Skin epidermis (tissue), 12 donors: ENCODE data around the gene TDRD7.
"Not testable (repeated sequence)": the region's sequence is repeated elsewhere in the genome, so short reads cannot be mapped to it uniquely, and the experiment has no call there.

Experiments
- H3K27ac ChIP-seq, 21 experiments: fragments of 200-600 bp; sonication (generic) in 11 of 21; one replicate each; pipeline ENCODE4 v1.5.0; 2020; ENCODE audit warnings: mild to moderate bottlenecking in 3 of 21, inconsistent platforms in 2 of 21, moderate library complexity in 2 of 21
- H3K4me3 ChIP-seq, 7 experiments: fragments of 200-600 bp; sonication (generic) in 2 of 7; one replicate each; pipeline ENCODE4 v1.5.0; 2020; ENCODE audit warnings: inconsistent platforms in 2 of 7, mild to moderate bottlenecking in 2 of 7, moderate library complexity in 1 of 7

Gene TDRD7

GRCh38 chr9:97418880-97419279, 7.0 kb downstream of the TDRD7 start:
- Histone ChIP-seq H3K27ac (no peak overlapping the region), H3K4me3 (no peak overlapping the region)

- Histone ChIP-seq H3K4me3 (no peak overlapping the region), H3K27ac (no peak overlapping the region)
Observed at GRCh38 chr9:97419309-97419867, 7.5 kb downstream of the TDRD7 start.

GRCh38 chr9:97425336-97425972, 13.6 kb downstream of the TDRD7 start:
- no peak overlapping the region for H3K4me3 ChIP-seq

GRCh38 chr9:97425973-97426336, 14.1 kb downstream of the TDRD7 start:
- Histone ChIP-seq H3K4me3 (no peak overlapping the region), H3K27ac (no peak overlapping the region)

More at GRCh38 chr9:97425336-97425972, 13.6 kb downstream of the TDRD7 start:
- no peak overlapping the region for H3K27ac ChIP-seq

GRCh38 chr9:97427885-97428284, 16.0 kb downstream of the TDRD7 start:
- Histone ChIP-seq H3K4me3 (no peak overlapping the region), H3K27ac (no peak overlapping the region)

- Histone ChIP-seq H3K4me3 (no peak overlapping the region), H3K27ac (no peak overlapping the region)
Observed at GRCh38 chr9:97430316-97431043, 18.6 kb downstream of the TDRD7 start.

- Histone ChIP-seq H3K4me3 (no peak overlapping the region), H3K27ac (no peak overlapping the region)
Observed at GRCh38 chr9:97431044-97431441, 19.1 kb downstream of the TDRD7 start.

- Histone ChIP-seq H3K27ac (no peak overlapping the region), H3K4me3 (no peak overlapping the region)
Observed at GRCh38 chr9:97431549-97432143, 19.8 kb downstream of the TDRD7 start.

GRCh38 chr9:97437051-97437600, 25.2 kb downstream of the TDRD7 start:
- no peak overlapping the region for H3K4me3 ChIP-seq
- H3K27ac ChIP-seq: no peak overlapping the region

- Histone ChIP-seq H3K4me3 (no peak overlapping the region), H3K27ac (no peak overlapping the region)
Observed at GRCh38 chr9:97438257-97438656, 26.4 kb downstream of the TDRD7 start.

- H3K27ac ChIP-seq: no peak overlapping the region
Observed at GRCh38 chr9:97438666-97439065, 26.8 kb downstream of the TDRD7 start.

GRCh38 chr9:97440160-97440559, 28.3 kb downstream of the TDRD7 start:
- no peak overlapping the region for H3K27ac ChIP-seq
- H3K4me3 ChIP-seq: no peak overlapping the region

More at GRCh38 chr9:97438666-97439065, 26.8 kb downstream of the TDRD7 start:
- H3K4me3 ChIP-seq: no peak overlapping the region

- H3K27ac ChIP-seq: no peak overlapping the region
- H3K4me3 ChIP-seq: no peak overlapping the region
Observed at GRCh38 chr9:97441729-97442128, 29.8 kb downstream of the TDRD7 start.

- no peak overlapping the region for H3K27ac ChIP-seq
- no peak overlapping the region for H3K4me3 ChIP-seq
Observed at GRCh38 chr9:97445119-97445701, 33.3 kb downstream of the TDRD7 start.

- Histone ChIP-seq H3K4me3 (no peak overlapping the region), H3K27ac (no peak overlapping the region)
Observed at GRCh38 chr9:97447001-97447400, 35.1 kb downstream of the TDRD7 start.

- not testable (repeated sequence) for H3K4me3 ChIP-seq, H3K27ac ChIP-seq
Observed at GRCh38 chr9:97453573-97453972, 41.7 kb downstream of the TDRD7 start.

- not testable (repeated sequence) for H3K27ac ChIP-seq, H3K4me3 ChIP-seq
Observed at GRCh38 chr9:97456841-97457240, 44.9 kb downstream of the TDRD7 start.

GRCh38 chr9:97459326-97459725, 47.4 kb downstream of the TDRD7 start:
- Histone ChIP-seq H3K27ac (no peak overlapping the region), H3K4me3 (no peak overlapping the region)

- no peak overlapping the region for H3K4me3 ChIP-seq
- no peak overlapping the region for H3K27ac ChIP-seq
Observed at GRCh38 chr9:97462159-97462558, 50.3 kb downstream of the TDRD7 start.

- no peak overlapping the region for H3K27ac ChIP-seq
- no peak overlapping the region for H3K4me3 ChIP-seq
Observed at GRCh38 chr9:97462914-97463313, 51.0 kb downstream of the TDRD7 start.
